Prostate gland (tissue), 2 donors: ENCODE results near the gene GALC.

Source experiments
- CTCF ChIP-seq, 4 experiments: fragments of 200-600 bp in 2 of 4; fragments of 450-650 bp in 2 of 4; sonication (generic) in 2 of 4; IDR thresholded peaks; 1 replicate in 3 of 4; 2 replicates in 1 of 4; pipeline ENCODE4 v1.5.1; 2016 to 2019; ENCODE audit warnings: antibody characterized with exemption in 4 of 4, mild to moderate bottlenecking in 2 of 4, moderate library complexity in 2 of 4
- POLR2A ChIP-seq: fragments of 450-650 bp; IDR thresholded peaks from one replicate; pipeline ENCODE4 v1.6.1; 2016; ENCODE audit warnings: antibody characterized with exemption, mild to moderate bottlenecking

- TF ChIP-seq CTCF (IDR thresholded peaks at IDR 0.05) (no peak), POLR2A (no peak)
These were observed 32.8 kb downstream of the GALC start for GRCh38 chr14:87960013-87960787.
